ENCODE results near the gene DAG1.
"Not testable (repeated sequence)": the region's sequence is repeated elsewhere in the genome, so short reads cannot be mapped to it uniquely, and the experiment has no call there.

Gene DAG1

DNA sequence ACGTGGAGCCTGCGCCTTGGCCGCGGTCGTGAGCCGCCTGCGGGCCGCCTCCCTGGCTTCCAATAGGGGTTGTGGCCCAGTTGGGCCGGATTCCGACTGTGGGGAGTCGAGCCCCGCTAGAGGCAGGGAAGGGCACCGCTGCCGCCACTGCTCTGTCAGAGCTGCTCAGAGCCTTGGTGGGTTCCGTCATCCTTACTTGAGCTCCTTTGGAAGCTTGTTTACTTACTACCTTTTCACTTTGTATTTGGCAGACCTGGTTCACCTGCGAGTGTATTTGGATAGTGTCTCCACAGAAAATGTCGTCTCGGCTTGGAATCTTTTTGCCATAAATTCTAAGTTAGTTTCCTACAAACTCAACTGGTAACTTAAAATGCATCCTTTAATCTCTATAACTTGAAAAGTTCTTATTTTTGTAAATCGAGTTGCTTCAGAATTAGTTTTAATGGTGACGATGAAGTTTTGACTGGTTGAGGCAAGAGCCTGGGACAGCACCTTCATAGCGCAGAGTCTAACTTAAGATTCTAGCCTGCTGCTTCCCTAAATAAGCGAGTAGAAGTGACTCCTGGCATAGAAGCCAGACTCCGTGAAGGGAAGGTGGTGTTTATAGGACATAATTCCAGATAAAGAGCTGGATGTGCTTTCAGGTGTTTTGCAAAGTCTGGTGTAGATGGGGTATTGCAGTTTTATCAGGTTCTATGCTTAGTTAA is 800 bp downstream of the DAG1 start:
- no peak for DNase-seq

DNA sequence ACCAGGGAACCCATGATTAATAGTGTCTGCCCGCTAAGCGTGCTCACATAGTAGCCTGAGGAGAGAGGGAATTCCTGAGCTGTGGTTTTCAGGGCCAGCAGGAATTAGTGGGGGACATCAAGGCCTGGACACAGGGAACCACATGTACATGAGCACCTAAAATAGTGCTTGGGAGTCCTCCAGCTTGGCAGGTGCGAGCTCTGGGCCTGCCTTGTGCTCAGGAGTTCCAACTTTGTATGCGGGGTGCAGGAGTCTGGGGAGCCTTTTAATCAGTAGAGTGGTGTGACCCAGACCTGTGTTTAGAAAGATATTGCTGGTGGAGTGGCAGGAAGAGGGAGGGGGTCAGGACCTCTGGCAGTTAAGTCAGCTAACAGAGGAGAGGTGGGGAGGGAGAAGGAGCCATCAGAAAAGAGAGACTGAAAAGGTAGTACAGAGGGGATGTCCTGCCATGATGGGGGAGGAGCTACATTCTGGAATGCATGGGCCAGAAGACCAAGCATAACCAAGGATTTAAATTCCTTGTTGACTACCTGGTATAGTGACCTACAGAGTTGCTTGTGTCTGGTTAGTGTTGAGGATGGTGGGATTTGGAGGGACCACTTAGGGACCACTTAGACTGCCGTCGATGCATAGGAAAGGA is 1.9 kb downstream of the DAG1 start:
- DNase-seq: no peak

DNA sequence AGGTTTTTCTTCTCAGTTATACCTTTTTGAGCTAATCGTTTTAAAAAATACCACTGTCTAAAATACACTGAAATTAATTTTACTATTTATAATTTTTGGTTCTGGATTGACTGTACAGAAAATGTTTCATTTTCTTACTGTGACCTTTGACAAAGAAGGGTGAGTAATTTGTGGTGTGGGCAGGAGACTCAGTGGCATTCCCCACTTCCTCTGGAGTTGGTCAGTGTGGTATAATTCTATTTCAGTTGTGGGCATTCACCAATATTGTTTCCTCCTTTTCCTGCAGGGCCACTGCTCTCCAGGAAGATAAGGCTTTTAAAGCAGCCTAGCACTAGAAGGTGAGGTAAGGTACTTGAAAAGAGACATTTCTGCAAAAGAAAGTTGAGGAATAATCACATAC is 6.5 kb downstream of the DAG1 start:
- no peak for DNase-seq

DNA sequence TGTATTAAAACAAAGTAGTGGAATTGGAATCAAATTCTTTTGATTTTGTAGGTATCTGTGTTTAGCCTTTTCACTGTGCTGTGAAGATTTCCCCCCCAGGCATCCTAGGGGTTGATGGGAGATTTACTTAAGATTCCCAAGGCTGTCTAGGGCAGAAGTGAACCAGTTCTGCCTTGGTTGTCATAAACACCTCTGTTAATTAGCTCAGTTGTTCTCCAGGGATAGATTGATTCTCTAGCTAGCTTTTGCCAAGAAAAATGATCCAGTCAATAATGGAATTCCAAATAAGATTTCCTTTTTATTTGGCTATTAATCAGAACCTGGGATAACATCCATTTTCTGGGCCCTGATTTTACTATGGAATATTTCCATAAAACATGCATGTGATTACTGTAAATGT is 12.7 kb downstream of the DAG1 start:
- no peak for DNase-seq

DNA sequence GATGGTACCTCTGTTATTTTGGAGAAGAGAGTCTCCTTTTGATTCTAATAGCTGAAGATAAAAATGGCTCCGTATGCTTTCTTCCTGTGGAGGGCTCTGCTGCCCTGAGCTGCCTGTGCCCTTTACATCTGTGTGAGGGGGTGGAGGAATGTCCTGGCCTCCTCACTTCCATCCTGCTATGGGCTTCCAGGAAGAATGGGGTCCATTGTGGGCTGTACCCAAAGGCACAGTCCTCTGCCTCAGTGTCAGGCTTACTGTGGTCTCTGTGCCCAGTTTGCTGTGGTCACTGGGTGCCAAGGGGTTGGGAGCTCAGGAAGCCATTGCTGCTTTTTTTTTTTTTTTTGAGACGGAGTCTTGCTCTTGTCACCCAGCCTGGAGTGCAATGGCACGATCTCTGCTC is 14.4 kb downstream of the DAG1 start:
- no peak for DNase-seq

DNA sequence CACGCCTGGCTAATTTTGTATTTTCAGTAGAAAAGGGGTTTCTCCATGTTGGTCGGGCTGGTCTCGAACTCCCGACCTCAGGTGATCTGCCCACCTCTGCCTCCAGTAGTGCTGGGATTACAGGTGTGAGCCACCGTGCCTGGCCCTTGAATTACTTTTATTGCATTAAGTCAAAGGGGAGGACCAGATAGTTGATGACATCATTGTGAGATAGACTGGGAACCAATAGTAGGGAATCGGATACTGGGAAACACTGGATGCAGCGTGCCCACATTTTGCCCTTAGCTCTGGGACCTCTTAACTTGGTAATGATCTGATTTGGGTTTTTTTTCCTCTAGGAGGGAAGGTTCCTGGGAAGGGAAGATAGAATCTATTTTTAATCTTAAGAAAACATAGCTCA is 19.2 kb downstream of the DAG1 start:
- no peak for DNase-seq

DNA sequence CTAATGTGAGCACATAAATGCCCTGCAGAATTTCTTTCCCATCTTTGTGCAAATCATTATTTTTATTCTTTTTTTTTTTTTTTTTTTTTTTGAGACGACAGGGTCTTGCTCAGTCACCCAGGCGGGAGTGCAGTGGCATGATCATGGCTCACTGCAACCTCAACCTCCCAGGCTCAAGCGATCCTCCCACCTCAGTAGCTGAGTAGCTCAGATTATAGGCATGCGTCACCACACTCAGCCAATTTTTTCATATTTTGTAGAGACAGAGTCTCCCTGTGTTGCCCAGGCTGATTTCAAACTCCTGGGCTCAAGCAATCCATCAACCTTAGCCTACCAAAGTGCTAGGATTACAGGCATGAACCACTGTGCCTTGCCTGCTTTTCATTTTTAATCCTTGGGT is 22.9 kb downstream of the DAG1 start:
- DNase-seq: no peak

DNA sequence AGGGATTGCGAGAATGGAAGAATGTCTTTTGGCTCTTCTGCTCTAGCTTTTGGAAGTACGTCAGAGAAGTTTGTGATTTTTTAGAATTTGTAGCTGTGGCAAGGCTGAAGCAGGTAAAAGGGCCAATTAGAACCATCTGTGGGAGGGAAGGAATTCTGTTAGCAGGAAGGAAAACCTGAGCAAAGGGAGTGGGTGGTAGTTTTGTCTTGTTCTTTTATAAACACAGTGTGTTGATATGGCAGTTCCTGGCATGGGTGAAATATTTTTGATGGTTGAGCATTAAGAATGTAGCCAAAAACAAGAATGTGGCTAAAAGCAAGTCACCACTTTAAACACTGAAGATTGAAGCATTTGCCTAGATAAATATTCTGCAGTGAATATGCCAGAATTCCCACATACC is 23.8 kb downstream of the DAG1 start:
- DNase-seq: no peak

DNA sequence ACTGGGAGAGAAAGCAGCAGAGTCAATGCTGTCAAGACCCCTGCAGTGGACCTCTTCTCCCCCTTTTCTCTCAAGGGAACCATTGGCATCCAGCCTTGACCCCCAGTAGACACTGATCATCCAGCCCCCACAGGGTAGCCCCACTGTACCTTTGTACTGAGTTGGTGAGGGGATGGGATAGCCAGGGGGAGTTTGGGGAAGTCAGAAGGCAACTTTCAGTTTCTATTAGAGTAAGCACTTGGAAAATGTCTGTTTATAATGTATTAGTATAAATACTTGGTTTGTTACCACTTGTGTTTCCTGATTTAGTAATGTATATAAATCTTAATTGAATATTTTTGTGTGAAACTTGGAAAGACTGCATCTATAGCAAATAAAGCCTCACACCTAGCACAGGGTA is 25.0 kb downstream of the DAG1 start:
- DNase-seq: no peak

DNA sequence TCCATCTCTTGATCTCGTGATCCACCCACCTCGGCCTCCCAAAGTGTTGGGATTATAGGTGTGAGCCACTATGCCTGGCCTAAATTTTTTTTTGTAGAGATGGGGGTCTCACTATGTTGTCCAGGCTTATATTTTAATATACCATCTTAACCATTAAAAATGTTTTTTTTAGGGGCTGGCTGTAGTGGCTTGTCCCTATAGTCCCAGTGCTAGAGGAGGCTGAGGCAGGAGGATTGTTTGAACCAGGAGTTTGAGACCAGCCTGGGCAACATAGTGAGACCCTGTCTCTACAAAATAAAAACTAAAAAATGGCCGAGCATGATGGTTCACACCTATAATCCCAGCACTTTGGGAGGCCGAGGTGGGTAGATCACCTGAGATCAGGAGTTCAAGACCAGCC is 26.8 kb downstream of the DAG1 start:
- DNase-seq: not testable (repeated sequence)

DNA sequence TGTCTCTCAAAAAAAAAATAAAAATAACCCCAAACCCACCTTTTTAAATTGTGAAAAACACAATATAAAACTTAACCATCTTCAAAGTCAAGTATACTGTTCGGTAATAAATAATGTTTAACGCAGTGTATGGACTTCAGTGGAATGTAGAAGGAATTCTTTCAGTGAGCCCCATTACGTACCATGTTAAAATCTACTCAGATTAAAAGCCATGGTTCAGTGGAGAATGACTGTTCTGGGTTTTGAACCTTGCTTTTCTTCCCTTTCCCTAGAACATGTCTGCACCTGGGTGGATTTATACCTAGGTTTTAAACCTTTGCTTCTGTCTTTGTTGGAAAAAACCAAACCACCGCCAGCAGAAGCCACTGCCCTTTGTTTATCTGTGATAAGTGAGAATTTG is 27.5 kb downstream of the DAG1 start:
- no peak for DNase-seq

DNA sequence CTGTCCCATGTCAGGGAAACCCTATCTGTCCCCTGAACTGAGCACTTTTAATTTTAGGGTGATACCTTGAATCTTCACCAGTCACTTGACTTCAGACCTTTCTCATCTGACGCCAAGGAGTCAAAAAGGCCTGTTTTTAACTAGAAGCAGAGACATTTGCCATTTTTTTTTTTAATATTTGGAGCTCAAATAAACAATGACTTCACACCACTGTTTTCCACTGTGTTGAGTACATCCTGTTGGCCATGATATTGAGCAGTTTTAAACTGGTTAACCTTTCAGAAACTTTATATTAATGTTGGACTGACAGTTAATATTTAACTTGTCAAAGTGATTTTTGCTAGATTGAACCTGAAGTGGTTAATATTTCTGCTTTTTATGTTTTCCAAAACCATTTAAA is 28.2 kb downstream of the DAG1 start:
- DNase-seq: no peak

DNA sequence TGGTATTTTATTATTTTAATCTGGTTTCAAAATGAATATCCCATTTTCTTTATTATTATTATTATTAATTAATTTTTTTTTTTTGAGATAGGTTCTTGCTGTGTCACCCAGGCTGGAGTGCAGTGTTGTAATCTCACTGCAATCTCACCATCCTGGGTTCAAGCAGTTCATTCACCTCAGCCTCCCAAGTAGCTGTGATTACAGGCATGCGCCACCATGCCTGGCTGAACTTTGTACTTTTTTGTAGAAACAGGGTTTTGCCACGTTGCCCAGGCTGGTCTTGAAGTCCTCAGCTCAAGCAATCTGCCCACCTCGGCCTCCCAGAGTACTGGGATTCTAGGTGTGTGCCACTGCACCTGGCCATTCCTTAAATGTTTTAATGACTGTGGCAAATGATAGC is 28.6 kb downstream of the DAG1 start:
- DNase-seq: no peak

DNA sequence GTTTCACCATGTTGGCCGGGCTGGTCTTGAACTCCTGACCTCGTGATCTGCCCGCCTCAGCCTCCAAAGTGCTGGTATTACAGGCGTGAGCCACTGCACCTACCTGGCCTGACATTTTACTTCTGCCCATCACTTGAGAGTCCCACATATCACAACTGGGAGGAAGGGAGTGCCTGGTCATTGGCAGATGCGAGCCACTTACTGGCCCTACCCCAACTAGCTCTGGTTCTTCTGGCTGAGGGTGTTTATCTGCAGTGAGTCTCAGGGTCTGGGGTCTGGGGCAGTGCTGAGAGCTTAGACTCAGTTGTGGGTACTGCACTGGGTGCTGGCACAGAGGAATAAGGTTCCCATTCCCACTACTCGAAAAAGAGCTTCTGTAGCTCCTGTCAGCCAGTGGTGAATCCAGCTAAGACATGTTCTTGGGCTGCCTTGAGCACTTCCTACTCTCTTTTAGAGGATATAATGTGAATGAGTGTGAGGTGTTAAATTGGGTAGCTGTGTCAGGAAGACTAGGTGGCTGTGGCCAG is 30.2 kb downstream of the DAG1 start:
- no peak for DNase-seq

DNA sequence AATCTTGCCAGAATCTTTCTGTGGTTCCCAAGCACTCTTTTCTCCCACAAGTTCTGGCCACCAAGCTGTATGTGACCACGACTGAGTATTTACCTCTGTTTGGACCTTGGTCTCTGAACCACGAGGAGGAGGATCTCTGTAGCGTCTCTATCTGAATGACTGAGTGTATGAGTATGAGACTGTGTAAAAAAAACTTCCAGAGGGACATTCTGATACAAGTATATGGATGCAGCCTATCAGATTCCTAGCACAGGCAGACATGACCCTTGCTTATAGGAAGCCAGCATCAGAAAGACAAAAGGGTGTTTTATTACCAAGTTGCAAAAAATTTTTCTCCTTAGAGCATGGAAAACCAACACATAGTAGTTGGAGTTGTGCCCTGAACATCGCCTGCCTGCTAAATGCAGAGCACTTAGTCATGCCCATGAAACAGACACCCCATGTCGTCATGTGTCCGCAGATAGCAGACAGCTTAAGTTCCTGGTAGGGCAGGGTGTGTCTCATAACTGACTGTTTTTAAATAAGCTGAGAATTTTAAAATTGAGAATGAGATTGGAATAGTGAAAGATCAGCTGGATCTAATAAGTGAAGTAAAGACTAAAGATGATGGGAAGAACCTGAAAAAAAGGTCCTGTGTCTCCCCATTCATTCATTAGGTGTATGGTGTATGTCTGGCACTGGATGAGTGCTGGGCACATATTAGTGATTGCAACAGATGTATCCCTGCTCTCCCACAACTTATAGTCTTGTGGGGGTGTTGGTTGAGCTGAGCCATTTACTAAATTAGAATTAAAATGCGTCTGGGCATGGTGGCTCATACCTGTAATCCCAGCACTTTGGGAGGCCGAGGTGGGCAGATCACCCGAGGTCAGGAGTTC is 30.9 kb downstream of the DAG1 start:
- DNase-seq: no peak

DNA sequence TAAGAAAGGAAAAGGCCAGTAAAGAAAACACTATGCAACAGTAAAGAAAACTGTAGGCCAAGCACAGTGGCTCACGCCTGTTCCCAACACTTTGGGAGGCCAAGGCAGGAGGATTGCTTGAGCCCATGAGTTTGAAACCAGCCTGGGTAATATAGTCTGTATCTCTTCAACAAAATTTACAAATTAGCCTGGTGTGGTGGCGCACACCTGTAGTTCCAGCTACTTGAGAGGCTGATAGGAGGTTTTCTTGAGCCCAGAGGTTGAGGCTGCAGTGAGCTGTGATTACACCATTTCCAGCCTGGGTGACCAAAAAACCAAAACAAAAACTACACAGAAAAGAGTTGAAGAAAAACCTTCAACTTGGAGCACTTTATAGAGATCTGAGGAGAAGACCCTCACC is 31.8 kb downstream of the DAG1 start:
- no peak for DNase-seq

DNA sequence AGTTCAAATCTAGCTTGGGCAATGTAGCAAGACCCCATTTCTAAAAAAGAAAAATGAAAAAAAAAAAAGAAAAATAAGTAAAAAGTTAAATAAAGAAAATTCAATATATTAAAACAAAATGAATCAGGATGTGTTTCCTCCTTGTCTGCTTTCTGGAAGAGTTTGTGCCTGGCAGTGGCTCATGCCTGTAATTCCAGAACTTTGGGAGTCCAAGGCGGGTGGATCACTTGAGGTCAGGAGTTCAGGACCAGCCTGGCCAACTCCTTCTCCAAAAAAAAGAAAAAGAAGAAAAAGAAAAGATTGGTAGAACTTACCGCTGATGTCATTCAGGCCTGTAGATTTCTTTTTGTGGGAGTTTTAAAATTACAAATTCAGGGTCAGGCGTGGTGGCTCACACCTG is 36.8 kb downstream of the DAG1 start:
- DNase-seq: no peak

DNA sequence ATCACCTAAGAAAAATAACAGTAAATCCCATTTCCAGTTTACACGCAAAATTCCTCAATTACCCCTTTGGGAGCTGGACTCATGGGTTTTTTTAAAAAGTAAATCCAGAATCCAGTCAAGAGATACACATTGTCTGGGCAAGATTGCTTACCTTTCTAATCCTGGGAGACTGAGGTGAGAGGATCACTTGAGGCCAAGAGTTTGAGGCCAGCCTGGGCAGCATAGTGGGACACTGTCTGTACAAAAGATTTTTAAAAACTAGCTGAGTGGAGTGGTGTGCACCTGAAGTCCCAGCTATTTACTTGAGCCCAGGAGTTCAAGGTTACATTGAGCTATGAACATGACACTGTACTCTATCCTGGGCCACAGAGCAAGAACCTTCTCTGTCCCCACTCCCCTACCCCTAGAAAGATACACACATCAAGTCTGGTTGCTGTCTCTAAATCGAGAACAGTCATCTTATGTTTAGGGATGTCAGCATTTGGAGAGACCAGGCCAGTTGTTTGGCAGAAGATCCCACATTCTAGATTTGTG is 39.0 kb downstream of the DAG1 start:
- DNase-seq: no peak

DNA sequence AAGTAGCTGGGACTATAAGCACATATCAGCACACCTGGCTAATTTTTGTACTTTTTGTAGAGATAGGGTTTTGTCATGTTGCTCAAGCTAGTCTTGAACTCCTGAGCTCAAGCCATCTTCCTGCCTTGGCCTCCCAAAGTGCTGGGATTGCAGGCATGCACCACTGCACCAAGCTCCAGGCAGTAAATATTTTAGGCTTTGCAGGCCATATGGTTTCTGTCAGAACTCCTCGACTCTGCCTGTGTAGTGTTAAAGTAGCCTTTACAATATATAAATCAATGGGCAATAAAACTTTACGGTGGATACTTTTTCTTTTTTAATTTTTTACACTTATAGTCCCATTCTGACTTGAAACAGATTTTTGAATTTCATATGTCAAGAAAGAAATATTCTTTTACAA is 41.6 kb downstream of the DAG1 start:
- no peak for DNase-seq

DNA sequence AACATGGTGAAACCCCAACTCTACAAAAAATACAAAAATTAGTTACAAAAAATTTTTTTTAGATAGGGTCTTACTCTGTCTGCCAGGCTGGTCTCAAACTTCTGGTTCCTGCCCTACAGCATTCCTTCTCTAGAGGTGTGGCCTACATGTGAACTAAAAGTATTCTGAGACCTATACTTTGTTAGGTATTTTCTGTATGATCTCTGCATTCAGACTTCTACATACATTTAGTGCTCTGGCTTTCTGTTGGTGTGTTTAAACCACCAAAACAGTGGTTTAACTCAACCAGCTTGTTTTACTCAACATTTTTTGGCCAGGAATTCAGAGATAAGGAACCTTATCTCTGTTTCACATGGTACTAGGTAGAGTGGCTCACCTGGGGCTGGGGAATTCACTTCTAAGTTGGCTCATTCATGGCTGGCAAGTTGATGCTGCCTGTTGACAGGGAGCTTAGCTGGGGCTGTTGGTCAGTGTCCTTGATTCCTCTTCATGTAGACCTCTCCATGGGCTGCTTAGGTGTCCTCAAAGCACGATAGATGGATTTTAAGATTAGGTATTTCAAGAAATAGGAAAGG is 42.8 kb downstream of the DAG1 start:
- DNase-seq: no peak

DNA sequence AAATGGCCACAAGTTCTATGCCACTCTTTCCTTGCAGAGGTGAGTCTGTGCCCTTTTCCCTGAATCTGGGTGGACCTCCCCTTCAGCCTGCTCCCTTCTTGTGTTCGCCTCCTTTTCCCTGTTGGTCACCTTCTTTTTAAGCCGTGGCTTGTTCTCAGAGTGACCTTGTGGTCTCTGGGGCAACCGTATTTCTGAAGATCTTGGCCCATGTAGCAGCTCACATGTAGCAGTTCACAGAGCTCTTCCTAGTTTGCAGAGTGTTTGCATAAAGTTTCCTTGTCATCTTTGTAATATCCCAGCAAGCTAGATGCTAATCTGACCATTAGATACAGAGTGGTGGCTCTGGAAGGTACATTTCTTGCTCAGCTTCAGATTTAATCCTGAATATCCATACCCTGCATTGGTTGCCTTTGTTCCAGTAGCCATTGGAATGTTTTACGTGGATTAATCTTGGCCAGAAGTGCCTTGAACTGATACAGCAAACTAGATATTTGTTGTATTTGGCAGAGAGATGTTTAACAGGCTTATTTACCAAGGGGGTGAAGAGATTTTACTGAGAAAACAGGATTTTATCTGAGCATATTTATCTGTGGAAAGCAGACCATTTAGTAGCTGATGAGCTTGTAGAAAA is 43.5 kb downstream of the DAG1 start:
- no peak for DNase-seq

DNA sequence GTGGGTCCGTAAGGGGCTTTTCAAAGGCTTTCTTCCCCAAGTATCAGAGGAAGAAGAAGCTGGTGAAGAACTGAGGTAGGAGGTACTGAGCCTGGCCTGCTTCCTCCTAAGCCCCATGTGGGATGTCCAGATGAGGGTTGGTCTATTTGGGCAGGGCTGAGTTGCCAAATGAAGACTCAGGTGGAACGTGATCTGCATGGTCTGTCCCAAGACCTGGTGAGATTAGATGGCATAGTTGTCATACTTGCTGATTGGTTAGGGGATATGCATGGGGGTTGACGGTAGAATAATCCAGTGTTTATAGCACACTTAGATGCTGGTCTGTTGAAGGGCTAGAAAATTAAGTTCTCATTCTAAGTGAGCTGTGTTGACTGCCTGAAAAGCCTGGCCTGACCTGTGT is 47.9 kb downstream of the DAG1 start:
- no peak for DNase-seq

DNA sequence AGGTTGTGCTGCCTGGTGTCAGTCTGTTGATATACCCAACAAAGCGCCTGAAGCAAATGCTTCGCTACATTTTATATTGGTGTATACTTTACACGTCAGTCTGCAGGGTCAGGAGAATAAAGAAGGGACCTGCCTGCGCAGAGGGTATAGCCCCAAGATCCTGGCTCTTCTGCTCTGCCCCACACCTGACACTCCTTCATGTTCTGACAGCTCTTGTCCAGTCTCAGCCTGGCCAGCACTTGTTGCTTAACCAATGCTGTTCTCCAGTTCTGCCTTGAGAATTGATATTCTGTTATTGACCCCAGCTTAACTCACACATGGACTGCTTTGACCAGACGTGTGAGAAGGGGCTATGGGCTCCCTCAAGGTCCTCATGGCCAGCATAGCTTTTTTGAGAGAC is 48.4 kb downstream of the DAG1 start:
- no peak for DNase-seq

All from effector CD8-positive, alpha-beta T cell (primary cell).